Measurements from ENCODE around the gene FAM162A.

FAM162A gene

DNA sequence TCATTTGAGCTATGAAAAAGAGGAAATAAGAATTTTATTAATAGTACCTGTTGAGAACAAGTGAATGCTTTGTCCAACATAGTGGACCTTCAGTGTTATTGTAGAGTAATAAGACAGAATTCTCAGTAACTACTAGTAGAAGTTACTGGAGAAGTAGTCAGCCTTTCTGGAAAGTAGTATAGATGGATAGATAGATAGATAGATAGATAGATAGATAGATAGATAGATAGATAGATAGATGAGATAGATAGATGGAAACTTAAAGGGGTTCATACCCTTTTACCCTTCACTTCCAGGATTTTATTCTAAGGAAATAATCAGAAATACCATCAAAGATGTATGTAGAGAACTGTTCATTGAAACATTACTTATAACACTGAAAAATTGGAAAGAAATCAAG is 5.2 kb downstream of the FAM162A start:
- no peak for DNase-seq

DNA sequence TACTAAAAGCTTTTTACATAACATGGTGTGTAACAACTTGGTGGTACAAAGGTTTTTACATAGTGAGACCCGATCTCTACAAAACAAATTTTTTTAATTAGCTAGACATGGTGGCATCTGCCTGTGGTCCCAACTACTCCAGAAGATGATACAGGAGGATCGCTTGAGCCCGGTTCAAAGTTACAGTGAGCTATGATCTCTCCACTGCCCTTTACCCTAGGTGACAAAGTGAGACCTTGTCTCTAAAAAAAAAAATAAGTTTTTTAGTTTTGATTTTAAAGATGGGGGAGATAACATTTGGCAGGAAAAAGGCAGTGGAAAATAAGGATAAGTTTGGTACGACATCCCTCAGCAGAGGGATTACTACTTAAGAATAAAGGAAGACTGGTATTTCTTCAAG is 5.9 kb downstream of the FAM162A start:
- no peak for DNase-seq

DNA sequence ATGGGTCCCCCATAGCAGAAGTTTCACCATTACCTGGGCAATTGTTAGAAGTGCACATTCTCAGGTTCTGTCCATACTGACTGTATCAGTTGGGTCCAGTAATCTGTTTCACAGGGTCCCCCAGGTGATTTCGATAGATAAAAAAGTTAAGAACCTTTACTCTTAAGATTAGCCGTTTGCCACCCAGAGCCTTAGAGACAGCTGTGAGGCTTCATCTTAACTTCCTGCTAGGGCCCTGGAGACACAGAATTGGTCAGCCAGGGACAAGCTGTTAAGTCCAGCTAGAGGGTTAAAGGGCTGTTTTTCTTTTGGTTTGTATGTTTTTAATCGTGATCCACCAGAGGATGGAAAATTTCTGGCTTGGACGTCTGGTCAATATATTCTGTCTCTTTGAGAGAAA is 6.7 kb downstream of the FAM162A start:
- DNase-seq = no peak

DNA sequence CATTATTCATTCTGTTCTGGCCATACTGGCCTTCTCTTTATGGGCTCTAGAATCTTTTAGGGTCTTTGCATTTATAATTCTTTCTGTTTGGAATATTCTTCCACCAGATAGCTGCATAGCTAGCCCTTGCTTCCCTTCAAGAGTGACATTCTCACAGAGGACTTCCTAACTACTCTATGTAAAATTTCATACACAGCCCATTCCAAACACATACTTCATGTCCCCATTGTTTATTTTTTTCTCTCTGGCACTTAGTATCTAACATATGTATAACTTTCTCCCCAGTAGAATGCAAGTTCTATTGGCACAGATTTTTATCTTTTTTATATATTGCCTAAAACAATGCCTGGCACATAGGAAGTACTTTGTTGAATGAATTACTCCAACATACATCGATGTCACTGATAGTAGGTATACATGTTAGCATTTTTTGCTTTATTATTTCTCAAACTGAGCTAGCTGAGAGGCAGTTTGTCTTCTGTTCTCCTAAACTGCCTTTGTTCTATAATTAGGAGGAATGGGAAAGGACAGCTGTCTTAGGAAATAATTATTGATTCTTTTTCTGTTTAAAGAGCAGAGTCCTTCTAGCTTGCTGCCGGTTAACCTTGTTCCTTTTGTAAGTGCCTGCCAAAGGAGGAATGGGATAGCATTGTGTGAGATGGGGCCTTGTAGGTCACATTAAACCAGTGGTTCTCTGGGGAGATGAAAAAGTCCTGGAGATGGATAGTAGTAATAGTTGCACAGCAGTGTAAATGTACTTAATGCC is 7.9 kb downstream of the FAM162A start:
- DNase-seq = no peak

DNA sequence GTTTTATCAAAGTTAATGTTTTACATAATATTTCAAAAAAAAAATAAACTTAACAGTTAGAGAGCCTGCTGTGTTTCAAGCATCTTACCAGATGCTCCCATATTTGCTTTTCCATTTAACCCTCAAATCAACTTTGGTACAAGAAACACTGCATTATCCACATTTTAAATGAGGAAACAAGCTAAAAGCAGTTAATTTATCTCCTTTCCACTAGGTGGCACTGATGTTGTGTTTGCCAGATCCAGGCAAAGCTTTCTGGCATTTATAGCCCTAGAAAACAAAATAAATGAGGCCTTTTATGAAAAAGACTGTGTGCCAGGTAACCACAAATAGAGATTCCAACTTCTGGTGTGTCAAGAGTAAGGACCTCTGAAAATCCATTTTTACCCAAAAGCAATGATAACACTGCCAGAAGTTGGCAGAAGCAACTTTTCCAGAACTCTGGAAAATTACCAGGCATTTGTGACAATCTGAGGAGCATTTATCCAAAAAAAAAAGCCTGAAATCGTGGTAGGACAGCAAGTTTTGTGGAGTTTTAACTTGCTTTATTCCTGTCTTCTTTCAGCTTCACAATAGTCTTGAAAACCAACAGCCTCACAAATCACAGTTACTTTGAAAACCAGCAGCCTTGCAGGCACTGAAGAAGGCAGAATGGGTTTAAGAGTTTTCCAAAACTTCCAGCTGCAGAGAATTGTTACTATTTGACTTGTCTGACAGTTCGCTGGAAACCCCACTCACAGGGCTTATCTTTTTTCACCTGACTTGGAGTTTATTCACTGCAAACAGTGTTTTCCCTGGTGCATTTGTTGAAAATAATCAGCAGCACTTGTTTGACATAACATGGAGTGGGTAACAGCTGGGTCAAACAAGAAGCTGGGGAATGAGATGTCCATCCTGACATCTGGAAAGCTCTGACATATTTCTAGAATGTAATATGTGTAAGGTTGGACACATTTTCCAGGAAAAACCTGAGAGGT is 9.2 kb downstream of the FAM162A start:
- peak; percentile 47 for DNase-seq

DNA sequence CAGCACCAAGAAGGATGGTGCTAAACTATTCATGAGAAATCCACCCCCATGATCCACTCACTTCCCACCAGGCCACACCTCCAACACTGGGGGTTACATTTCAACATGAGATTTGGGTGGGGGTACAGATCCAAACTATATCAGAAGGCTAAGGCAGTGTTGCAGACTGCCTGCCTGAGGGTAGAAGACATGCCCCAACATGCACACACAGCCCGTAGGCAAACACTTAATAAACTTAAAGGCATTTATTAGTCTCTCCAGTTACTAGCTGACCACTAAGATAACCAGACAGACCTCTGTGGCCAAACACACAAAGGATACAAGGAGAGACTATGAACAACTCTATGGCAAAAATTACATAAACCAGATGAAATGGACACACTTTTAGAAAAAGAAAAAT is 10.2 kb downstream of the FAM162A start:
- no peak for DNase-seq

DNA sequence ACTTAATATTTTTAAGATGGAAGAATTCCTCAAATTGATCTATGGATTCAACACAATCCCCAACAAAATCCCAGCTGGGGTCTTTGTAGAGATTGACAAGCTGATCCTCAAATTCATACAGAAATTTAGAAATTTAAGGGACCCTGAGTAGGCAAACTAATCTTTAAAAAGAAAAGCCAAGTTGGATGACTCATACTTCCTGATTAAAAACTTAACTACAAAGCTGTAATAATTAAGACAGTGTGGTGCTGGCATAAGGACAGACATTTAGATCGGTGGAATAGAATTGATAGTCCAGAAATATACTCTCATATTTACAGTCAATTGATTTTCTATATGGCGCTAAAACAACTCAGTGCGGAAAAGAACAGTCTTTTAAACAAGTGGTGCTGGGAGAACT is 11.6 kb downstream of the FAM162A start:
- DNase-seq = no peak

DNA sequence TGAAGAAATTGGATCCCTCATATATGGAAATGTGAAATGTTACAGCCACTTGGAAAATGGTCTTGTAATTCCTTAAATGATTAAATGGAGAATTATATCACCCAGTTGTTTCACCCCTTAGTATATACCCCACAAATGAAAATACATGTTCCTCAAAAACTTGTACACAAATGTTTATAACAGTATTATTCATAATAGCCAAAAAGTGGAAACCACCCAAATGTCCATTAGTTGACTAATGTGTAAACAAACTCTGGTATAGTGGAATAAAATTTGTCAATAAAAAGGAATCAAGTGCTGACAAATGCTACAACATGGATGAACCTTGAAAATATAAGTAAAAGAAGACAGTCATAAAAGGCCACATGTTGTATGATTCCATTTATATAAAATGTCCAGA is 12.5 kb downstream of the FAM162A start:
- no peak for DNase-seq

DNA sequence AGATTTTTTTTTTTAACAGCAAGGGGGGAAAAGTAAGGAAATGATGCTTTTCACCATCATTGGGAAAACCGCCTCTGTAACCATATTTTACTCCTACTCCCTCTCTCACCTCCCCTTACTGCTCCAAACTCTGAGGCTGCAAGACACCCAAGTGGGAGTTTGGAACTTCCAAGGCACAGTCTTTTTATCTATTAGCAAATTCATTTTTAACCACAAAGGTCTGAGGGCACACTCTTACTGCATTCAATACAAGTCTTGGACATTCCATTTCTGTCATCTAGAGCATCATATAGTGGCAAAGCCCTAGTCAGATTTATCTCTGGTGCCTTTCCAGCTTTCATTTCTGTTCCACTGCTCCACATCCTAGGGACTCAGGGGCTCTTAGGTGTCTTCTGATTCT is 13.2 kb downstream of the FAM162A start:
- no peak for DNase-seq

DNA sequence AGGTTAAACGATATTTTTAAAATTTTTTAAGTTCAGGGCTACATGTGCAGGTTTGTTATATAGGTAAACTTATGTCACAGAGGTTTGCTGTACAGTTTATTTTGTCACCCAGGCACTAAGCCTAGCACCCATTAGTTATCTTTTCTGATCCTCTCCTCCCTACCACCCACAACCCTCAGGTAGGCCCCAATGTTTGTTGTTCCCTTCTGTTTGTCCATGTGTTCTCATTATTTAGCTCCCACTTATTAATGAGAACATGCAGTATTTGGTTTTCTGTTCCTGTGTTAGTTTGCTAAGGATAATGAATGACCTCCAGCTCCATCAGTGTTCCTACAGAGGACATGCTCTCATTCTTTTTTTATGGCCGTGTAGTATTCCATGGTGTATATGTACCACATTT is 14.9 kb downstream of the FAM162A start:
- no peak for DNase-seq

DNA sequence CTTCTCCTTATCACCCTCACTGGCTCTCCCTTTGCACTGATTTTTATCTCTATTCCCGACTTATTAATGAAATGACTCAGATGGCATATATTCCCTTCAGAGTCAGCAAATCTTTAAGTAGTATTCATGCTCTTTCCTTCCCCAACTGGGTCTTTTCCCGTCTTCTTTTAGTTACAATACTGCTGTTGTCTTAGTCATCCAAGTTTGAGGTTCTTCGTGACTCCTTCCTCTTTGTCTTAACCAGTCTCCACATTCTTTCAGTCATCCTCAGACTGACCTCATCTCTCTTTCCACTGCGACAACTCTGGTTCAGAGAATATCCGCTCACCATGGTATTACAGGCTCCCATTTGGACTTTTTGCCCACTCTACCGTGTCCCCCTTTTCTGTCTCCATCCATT is 19.5 kb downstream of the FAM162A start:
- DNase-seq = peak; percentile 55

DNA sequence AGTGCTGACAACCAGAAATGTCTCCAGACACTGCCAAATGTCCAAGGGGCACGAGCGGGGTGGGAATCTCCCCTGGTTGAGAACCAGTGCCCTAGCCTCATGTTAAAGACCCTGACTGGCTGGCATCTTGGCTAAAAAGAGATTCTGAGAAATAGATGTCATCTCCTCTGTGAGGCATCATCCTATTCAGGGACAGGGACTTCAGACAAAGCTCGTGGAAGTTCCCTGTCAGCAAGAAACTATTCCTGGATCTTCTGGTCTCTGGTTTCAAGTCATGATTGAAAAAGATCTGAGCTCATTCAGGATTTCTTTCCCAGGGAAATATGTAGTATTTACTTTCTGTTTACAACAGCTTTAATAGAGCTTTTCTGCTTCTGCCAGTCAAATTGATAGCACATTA is 21.0 kb downstream of the FAM162A start:
- no peak for DNase-seq

DNA sequence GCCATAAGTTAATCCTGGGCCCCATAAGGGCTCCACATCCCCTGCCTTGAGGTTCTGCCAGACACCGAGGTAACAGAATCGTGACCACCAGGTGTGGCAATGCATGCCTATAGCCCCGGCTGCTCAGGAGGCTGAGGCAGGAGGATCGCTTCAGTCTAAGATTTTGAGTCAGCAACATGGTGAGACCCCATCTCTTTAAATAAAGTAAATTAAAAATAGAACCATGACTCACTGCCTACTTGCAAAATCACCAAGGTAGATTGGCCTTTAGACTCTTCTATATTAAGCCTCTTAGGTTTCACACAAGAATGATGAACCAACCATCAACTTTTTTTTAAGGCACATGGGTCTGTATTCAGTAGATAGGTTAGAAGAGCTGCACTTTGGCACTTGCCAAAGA is 22.2 kb downstream of the FAM162A start:
- DNase-seq = no peak

DNA sequence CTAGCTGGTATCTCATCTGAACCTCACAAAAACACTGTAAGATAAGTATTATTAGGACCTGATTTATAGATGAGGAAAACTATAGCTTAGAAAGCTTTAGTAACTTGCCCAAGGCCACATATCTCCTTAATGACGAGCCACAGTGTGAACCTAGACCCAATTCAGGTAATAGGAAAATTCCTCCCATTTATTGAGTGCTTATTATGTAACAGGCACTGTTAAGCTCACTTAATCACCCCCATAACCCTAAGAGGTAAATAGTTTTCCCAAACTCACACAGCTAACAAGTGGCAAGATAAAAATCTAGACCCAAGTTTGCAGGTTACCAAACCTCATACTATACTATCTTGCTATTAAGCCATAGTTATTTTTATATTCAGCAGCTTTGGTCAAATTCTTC is 24.0 kb downstream of the FAM162A start:
- no peak for DNase-seq

DNA sequence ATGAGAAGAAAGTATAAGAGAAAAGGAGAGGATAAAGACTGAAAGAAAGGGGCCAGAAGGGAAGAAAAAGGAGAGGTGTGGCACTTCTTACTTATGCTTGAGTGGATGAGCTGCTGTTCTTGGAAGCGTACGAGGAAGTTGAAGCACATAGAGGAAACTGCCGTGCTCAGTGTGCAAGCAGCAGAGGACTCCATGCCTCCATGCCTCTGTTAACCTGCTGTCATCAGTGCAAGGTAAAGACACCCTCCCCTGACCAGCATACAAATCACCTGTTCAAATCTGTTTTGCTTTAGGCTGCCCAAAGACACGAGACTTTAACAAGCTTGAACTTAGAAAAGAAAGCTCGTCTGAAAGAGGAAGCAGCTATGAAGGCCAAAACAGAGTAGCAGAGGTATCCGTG is 25.5 kb downstream of the FAM162A start:
- DNase-seq = no peak

DNA sequence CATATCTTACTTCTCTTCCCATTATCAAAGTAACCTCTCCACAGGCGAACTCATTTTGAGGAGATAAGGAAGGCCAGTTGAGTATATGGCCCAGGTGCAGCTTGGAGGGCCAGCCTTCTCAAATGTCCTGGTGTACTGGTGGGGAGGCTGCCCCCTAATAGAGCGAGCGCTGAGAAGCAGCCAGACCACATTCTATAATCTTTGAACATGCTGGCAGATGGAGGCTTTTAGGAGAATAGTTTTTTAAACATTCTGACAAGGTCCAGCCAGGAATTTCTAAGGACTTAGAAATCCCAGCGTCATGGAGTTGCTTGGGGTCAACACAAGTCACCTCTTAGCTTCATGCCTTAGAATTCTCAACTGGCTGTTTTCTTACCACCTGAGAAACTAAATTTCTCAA is 26.1 kb downstream of the FAM162A start:
- DNase-seq = no peak

DNA sequence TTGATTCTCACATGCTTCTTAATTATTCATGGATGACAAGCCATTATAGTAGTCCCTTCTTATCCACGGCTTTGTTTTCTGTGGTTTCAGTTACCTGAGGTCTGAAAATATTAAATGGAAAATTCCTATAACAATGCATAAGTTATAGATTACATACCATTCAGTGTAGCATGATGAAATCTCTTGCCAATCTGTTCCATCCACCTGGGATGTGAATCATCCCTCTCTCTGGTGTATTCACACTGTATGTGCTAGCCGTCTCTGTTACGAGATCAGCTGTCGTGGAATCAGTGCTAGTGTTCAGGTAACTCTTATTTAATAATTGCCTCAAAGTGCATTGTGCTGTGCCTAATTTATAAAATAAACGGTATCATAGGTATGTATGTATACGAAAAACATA is 26.7 kb downstream of the FAM162A start:
- DNase-seq = no peak

DNA sequence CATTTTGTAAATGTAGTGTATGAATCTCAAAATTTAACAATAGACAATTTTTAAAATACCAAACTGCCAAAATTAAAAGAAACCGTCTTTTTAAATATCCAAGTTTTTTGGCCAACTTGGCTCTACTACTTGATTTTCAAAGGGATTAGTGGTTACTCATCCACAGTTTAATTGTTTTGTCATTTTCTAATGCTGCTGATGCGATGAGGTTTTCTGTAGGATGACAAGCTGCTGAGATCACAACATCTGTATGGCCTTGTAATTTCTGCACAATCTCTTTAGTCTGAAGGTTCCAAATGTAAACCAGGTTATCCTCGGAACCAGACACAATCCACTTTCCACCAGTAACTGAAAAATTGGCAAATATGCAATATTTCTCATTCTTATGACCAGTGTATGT is 30.4 kb downstream of the FAM162A start:
- no peak for DNase-seq

DNA sequence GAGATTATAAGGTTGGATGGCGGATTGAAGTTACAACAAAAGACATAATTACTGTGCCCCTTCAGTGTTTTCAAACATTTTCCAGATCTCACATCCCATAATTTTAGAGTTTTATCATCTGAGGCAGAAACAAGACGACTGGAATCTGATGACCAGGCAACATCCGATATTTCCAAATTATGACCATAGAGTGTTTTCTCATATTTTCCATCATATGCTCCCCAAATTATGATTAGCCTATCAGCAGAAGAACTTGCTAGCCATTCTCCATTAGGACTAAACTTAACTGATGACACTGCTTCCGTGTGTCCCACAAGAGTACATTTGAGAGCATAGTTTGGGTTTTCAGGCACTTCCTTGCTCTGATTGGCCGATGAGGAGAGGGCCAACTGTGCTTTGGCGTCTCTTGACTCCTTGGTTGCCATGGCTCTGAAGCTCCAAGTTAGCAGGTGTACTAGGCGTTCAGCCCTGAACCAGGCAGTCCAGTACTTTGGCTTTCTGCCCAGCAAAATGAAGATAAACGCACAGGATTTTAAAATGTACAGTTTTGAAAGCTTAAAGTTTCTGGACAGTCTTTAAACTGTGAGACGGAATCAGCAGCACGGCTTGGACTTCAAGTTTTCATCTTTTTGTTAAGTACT is 31.2 kb downstream of the FAM162A start:
- DNase-seq = peak; percentile 26

DNA sequence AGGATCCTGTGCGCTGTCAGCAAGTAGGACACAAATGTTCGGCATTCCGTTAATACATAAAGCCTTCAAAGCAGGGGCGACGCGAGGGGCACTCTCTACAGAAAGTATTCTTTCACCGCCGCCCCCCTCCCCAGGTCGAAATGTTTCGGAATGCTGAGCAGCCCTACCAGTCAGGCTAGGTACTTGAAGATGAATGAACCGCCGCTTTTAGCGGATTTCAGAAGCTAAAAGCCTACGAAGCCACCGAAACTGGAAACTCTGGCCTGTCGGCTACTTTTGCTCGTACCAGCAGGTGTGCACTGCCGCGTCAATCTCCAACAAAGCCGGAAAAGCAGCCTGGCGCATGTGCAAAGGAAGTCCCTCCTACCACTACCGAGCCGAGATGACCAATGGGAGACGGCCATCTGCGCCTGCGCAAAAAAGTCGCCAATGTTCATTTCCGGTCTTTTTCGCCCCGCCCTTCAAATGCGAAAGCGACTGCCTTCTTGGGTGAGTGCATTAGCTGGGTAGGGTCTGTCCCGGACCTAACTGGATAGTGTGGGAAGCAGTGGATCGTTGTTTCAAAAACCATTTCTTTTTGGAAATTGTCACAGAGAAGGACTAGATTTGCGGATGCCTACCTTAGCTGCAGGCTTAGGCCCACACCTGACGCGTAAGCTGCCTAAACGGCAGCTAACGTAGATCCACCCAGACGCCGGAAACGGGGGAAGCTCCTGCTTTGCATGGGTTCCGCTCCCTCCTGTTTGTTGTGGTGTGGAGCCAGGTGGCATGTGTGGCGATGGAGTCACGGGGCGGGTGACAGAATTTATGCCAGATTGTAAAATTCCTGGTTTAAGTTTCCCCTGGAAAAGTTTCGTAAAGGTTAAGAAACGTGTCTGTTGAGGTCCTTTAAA is 32.0 kb downstream of the FAM162A start, which contains the start of gene WDR5B:
WDR5B (minus strand) TSS at position 301 of the 893 bp plus-strand sequence. CDS start 534 bp downstream, outside the sequence.
- DNase-seq = peak; percentile 97

DNA sequence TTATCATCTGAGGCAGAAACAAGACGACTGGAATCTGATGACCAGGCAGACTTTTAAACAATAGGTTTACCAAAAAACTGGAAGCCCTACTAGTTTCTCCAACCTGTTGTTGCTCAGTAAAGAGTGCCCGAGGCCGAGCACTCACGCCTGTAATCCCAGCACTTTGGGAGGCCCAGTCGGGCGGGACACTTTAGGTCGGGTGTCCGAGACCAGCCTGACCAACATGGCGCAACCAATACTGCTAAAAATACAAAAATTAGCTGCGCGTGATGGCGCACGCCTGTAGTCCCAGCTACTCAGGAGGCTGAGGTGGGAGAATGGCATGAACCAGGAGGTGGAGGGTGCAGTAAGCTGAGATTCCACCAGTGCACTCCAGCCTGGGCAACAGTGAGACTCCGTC is 33.0 kb downstream of the FAM162A start:
- DNase-seq = no peak

DNA sequence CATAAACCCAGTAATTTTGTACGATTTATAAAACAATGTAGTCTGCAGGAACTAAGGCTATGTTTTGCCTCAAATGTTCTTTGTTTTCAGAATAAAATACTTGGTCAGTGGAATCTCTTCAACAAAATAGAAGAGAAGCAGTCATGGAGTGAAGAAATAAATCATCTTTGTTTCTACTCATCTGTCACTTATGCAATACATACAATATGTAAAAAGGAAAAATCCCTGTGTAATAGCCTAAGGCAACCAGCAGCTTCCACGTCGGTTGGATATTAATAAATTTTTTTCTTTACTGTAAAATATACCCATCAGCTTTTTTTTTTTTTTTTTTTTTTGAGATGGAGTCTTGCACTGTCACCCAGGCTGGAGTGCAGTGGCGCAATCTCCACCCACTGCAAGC is 37.1 kb downstream of the FAM162A start:
- DNase-seq = no peak

All from fibroblast of skin of right quadriceps (primary cell).